A673 (cell line): Measurements from ENCODE around the gene THUMPD3.

Experiments
- EZH2 ChIP-seq: fragments of 200-600 bp; sonication (generic); IDR thresholded peaks from 2 replicates; pipeline ENCODE4 v1.6.1; 2017; ENCODE audit warnings: borderline replicate concordance, low read depth, mild to moderate bottlenecking, mixed read lengths, antibody characterized with exemption, low read length; ENCODE audit not compliant: poor library complexity, severe bottlenecking
- TF ChIP-seq, protein P1 (sequence below): fragments of 300-800, 200-600 bp; sonication (generic); conservative IDR thresholded peaks from 2 replicates; pipeline ENCODE4 v1.5.1; 2017; ENCODE audit warnings: low read depth, mild to moderate bottlenecking, antibody characterized with exemption, low read length, moderate library complexity, mixed read lengths

- TF ChIP-seq, protein P1, sequence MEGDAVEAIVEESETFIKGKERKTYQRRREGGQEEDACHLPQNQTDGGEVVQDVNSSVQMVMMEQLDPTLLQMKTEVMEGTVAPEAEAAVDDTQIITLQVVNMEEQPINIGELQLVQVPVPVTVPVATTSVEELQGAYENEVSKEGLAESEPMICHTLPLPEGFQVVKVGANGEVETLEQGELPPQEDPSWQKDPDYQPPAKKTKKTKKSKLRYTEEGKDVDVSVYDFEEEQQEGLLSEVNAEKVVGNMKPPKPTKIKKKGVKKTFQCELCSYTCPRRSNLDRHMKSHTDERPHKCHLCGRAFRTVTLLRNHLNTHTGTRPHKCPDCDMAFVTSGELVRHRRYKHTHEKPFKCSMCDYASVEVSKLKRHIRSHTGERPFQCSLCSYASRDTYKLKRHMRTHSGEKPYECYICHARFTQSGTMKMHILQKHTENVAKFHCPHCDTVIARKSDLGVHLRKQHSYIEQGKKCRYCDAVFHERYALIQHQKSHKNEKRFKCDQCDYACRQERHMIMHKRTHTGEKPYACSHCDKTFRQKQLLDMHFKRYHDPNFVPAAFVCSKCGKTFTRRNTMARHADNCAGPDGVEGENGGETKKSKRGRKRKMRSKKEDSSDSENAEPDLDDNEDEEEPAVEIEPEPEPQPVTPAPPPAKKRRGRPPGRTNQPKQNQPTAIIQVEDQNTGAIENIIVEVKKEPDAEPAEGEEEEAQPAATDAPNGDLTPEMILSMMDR, result no peak
- no peak for TF ChIP-seq EZH2
These were observed 40.6 kb downstream of the THUMPD3 start for GRCh38 chr3:9403463-9403862.
